Right lung (tissue), 5 donors: ENCODE results near the gene NEO1. TPM values are rescaled to one million over a fixed set of nuclear protein-coding genes. Genes with fewer than 3 reads are reported as not detected.
"Not testable (repeated sequence)": the region's sequence is repeated elsewhere in the genome, so short reads cannot be mapped to it uniquely, and the experiment has no call there.

ENCODE experiments used
- DNase-seq, 2 donors: peaks; one replicate each; pipeline ENCODE4 v3.0.0-alpha.2; 2013
- polyA plus RNA-seq, 5 donors: library from polyadenylated mRNA; unstranded; fragments of 120-200 nt; gene quantifications; one replicate each; pipeline versions ENCODE4 v1.2.1 to v1.2.3, GENCODE V29; 2013; ENCODE audit warnings: inconsistent platforms in 1 of 5, low replicate concordance in 1 of 5; ENCODE audit not compliant: insufficient read length in 5 of 5, insufficient read depth in 1 of 5

Gene NEO1
- polyA plus RNA-seq, 5 donors = 88.3 to 114 (median 111) TPM

DNA sequence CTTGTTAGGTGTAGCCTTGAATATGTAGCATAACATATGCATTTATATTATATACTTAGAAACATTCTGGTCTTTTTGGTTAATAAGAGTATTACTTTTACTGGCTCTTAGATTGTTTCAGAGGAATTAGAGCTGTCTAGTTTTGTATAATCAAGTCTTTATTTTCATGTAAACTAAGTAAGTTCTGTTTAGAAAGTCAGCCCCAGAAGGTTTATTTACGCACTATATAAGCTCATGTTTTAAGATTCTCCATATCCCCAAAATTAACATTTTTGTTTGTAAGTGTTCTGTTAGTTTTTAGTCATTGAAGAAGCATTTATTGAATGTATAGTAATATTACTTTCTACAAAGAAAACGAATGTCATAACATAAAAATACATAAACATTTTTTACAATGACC, 158.4 kb downstream of the NEO1 start:
- DNase-seq = no peak

DNA sequence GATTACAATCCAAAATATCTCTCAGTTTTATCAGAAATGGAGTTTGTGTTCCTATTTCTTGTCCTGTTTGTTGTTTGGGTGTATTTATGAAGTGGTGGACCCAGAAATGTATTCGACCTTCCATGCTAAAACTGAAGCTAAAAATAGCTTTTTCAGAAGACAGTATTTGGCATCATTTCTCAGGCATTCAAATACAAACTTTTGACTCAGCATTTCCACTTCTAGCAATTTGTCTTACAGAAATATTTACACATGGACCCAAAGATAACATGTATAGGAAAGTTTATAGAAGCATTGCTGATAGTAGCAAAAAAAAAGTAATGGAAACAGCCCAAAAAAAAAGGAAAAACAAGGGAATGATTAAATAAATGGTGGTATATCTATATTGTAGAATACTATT, 160.2 kb downstream of the NEO1 start:
- no peak for DNase-seq

DNA sequence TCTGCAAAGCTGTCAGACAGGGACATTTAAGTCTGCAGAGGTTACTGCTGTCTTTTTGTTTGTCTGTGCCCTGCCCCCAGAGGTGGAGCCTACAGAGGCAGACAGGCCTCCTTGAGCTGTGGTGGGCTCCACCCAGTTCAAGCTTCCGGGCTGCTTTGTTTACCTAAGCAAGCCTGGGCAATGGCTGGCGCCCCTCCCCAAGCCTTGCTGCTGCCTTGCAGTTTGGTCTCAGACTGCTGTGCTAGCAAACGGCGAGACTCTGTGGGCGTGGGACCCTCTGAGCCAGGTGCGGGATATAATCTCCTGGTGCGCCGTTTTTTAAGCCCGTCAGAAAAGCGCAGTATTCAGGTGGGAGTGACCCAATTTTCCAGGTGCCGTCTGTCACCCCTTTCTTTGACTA, 169.2 kb downstream of the NEO1 start:
- DNase-seq = not testable (repeated sequence)

DNA sequence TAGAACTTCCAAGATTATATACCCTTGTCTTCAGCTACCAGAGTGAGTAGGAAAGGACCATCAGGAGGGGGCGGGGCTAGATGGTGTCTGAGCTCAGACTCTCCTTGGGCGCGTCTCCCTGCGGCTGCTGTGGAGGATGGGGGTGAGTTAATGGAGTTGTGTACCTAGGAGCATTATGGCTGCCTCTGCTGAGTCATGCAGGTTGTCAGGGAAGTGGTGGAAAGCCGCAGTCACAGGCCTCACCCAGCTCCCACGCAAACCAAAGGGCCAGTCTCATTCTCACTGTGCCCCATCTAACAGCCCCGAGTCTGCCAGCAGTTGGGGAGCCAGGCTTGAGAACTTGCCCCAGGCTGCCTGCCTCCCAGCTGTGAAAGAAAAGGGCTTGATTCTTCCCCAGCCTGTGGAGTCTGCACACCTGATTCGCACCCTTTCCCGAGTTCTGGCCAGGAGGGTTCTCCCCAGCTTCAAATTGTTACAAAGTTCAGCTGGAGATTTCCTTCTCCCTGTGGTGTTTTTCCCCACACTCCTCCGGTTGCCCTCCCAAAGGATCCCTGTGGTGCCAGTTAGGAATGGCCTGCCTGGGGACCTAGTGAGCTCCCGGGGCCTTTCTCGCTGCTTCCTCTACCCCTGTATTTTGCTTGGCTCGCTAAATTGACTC, 173.2 kb downstream of the NEO1 start:
- DNase-seq = no peak

DNA sequence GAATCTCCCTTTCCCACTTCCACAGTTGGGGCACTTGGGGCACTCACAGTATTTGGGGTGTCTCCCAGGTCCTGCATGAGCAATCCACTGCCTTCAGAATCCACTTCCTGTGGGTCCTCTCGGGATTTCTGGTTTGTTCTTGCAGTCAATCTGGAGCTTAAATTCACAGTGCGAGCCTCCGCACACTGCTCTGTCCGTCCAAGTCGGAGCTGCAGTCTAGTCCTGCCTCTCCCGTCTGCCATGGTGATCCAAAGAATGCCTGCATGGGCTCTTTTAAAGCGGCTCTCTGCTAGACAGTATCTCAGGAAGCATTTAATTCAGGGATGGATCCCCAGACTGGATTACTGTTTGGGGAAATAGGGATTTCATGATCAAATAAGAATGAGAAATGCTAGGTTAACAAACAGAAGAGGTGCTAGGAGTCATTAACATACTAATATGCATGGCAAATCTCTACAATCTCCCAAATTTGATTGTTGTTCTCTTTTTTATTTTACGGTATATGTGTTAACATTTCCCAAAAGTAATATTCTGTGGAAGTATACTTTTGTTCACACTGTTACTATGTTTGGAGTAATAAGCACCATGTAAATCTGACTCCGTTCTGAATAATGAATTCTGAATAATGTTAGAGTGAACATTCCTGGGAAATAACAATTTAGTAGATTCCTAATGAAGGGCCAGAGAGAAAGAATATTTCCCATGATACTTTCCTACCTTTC, 174.0 kb downstream of the NEO1 start:
- DNase-seq = no peak

DNA sequence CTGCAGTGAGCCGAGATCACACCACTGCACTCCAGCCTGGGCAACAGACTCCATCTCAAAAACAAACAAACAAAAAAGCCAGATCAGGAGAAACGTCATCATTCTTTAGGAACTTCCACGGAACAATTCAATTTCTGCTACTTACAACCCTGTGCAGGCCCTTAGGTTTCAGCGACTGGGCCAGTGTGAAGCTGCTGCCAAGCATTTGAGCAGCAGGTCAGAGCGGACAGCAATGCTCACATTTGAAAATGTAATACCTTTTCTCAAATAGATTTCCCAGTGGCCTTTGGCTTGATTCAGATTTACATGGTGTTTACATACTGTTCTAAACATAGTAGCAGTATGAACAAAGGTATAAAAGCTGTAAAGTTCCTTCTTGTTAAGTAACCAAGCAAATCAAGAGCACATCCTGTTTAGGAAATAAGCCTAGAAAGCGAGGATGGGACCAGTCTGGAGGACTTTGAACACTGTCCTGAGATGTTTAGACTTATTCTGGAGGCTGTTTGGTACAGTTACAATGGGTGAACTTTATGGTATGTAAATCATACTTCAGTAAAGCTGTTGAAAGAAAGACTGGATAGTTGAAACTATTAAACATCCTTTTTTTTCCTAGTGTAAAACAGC, 175.3 kb downstream of the NEO1 start:
- DNase-seq = no peak

DNA sequence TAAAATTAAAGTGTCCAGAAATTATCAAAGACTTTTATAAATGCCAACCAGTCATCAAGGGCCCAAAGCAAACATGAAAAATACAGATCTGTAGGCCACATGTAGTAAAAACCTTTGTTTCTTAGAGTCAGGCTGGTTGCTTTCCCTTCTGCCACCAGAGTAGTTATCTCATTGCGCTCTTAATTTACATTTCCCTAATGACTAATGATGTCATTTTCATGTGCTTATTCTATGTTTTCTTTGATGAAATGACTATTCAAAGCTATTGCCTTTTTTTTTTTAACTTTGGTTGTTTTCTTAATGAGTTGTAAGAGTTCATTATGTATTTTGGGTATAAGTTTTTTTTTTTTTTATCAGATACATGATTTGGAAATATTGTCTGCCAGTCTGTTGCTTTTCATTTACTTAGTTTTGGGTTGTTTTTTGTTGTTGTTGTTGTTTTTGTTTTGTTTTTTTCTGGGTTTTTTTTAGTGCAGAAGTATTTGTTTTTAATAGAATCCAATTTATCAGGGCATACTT, 175.9 kb downstream of the NEO1 start:
- DNase-seq = no peak

DNA sequence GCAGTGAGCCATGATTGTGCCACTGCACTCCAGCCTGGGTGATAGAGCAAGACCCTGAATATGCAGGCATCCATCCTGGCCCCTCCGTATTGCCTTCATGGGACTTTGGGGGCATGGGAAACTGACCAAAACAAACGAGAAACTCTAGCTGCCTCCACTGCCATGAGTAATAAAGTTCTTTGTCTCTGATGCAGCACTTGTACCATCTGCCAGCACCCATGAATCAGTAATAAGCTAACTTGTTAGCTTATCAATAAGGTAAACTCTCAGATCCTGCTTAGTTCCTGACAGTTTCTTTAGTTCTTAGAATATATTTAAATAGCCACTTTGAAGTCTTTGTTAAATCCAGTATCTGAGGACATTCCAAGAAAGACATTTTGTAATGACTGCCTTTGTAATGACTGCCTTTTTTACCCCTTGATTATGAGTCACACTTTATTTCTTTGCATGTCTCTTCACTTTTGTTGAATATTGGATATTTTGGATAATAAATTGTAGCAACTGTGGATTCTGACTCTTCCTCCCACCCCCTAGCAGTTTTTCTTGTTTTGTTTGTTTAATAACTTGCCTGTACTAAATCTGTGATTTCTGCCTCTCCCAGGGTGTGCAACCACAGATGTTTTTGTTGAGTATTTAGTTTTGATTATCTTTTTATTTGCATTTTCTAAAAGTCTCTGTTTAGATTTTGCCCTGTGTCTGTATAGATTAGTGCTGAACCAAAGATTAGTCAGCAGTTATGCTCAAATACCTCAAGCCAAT, 179.6 kb downstream of the NEO1 start:
- DNase-seq = no peak

DNA sequence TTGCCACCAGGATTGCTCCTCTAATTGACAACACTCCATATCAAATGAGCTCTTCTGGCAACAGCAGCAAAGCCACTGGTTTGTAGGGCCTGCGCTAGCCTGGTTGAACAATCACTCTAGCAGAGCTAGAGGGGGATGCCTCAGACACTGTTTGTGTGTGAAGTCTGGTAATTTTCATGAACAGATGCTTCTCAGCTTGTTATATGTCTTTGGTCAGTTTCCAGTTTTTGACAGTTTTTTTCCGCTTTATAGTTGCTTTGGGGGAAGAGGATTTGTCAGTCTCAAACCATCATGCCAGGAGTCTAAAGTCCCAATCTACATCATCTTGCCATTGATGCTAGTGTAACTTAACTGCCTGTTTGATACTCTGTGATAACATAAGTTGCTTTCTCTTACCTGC, 180.5 kb downstream of the NEO1 start:
- no peak for DNase-seq

DNA sequence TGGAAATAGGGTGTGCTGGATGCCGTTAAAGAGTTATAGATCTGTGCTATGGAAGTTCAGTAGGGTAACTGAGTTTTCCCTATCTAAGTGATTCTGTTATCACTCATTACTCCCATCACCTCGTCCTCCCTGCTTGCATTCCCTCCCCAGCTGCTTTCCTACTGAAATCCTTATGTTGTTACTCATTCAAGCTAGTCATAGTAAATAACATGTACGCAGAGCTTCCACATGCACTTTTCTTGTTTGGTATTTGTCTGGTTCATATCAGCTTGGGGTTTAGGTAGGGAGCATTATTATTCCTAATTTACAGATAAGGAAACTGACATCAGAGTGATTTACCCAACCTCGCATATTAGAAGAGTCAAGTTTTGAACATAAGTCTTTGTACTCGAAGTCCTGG, 181.4 kb downstream of the NEO1 start:
- DNase-seq = no peak

DNA sequence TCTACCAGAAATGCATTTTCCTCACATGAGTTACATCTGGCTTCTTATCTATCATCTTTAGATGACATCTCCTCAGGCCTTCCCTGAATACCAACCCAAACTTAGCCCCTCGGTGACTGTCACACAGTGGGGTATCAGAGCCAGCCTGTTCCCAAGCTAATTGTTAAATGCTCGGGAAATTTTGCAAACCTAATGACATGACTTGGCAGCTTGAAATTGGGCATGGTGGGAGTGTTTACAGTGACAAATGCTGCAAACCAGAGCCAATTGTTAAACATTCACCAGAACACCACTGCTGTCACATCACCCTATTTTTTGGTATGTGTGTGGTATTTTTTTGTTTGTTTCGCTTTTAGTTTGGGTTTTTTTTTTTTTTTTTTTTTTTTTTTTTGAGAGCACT, 185.6 kb downstream of the NEO1 start:
- no peak for DNase-seq

DNA sequence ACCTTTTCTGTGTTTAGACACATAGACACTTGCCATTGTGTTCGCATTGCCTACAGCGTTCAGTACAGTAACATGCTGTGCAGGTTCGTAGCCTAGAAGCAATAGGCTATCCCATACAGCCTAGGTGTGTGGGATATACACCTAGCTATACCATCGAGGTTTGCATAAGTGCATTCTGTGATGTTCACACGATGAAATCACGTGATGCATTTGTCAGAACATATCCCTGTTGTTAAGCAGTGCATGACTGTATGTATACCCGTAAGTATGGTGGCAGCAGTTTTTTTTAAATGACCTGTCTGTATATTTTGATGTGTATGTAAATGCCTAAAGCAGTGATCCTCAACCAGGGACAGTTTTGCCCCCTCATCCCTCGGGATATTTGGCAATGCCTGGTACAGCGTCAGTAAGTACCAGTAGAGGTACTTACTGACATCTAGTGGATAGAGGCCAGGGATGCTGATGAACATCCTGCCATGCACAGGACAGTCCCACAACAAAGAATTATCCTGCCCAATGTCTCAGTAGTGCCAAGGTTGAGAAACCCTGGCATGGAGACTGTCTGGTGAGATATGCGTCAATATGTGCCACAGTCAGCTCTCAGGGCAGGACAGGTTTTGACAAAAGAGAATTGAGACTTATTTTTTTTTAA, 187.4 kb downstream of the NEO1 start:
- no peak for DNase-seq

DNA sequence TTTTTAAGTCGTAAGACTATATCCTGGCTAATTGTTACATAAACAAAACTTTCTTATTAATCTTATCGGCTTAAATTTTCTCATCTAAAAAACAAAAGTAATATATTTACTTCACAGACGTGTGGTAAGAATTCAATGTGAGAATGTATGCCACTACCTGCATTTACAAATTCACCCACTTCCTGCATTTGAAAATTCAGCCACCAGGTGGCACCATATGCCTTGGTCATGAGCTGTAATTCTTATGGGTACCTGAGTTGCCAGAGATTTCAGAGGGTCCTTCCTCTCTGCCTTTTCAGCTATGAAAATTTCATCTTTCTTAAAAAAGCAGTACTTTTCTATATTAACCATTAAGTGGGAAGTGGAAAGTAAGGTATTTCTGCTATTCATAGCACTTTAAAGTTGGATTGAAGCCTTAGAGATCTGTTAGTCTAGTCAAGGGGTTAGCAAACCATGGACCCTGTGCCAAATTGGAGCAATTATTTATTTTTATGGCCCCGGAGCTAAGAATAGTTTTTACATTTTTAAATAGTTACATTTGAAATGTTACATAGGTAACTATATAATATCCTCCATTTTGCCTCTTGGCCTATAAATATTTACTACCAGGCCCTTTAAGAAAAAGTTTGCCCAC, 188.7 kb downstream of the NEO1 start:
- DNase-seq = peak; percentile 23 to 55

DNA sequence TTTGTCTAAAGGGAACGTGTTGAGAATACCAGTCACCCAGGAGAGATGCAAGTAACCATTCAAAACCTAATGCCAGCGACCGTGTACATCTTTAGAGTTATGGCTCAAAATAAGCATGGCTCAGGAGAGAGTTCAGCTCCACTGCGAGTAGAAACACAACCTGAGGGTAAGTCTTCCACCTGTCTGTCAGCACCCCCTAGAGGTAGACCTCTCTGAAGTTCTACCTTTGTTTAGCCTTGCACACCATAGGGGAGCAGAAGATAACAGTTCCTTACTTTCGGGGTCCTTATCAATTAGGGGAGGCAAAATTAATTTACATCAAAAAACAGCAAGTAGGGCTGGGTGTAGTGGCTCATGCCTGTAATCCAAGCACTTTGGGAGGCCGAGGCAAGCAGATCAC, 192.1 kb downstream of the NEO1 start:
- no peak for DNase-seq

DNA sequence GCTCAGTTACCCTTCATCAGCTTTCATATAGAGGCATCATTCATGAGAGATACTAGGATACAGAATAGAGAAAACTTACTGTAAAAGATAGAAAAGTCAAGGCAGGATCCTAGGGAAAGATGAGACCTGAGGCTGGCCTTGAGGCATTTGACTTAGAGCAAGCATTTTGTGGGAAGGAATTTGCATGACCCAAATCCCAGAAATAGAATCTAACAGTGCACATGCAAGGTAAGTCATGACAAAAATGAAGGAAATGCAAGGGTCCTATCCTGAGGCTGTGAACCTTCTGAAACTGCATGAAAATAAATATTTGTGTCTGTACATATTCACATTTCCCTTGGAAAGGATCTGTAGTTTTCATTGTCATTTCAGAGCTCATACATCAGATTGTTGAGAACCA, 194.2 kb downstream of the NEO1 start:
- no peak for DNase-seq

DNA sequence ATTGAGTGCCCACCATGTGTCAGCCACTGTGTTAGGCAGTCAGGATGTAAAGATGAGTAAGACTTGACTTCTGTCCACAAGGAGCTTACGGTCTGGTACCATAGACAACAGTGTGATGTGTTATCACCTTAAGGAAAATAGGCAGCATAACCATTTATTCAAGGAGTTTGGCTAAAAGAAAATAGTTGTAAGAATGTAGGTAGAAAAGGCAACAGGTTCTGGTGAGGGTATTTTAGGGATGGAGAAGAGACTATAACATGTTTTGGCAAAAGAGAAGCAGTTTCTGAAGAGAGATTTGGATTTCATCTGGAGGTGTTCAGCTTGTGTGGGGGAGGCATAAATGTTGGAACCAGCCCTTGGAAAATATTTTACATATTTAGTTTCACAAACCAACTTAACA, 194.6 kb downstream of the NEO1 start:
- DNase-seq = no peak

DNA sequence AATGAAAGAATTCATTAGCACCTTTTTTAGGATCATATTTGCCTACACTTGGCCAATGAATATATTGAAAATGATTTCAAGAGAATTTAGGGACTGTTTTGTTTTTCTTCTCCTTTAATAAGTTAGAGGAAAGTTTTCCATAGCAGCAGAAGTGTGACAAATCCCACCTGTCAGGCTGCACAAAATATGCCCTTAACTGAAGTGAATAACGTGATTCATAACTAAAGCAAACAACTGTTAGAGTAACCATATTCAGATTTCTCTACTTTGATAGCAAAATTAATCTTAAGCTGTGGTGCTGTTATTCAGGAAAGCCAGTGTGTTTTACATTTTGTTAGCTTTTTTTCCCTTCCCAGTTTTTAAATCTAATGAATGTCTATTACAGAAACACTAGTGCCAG, 195.1 kb downstream of the NEO1 start:
- DNase-seq = no peak

DNA sequence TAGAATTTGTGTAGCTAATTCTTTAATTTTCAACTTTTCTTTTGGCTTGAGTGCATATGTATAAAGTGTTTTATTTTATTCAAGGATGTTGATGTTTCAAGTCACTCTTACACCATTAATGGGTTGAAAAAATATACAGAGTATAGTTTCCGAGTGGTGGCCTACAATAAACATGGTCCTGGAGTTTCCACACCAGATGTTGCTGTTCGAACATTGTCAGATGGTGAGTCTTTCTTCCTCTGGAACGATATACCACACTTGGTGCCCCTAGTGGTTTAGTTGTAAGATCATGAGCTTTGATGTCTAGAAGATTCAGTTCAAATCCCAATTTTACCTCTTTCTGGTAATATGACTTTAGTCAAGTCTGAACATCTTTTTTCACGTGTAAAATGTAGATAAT, 197.2 kb downstream of the NEO1 start:
- DNase-seq = no peak

DNA sequence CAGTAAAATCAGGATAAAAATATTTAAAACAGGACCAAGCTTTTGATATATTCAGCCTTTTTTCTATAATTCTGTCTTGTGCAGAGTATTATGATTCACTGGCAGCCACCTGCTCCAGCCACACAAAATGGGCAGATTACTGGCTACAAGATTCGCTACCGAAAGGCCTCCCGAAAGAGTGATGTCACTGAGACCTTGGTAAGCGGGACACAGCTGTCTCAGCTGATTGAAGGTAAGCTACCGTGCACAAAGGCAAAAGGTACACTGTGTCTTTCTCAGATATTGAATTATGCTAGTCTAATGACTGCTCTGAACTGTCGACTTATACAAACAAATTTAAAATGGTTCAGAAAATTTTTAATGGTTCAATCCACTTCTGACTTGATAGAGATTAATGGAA, 202.3 kb downstream of the NEO1 start:
- DNase-seq = no peak

DNA sequence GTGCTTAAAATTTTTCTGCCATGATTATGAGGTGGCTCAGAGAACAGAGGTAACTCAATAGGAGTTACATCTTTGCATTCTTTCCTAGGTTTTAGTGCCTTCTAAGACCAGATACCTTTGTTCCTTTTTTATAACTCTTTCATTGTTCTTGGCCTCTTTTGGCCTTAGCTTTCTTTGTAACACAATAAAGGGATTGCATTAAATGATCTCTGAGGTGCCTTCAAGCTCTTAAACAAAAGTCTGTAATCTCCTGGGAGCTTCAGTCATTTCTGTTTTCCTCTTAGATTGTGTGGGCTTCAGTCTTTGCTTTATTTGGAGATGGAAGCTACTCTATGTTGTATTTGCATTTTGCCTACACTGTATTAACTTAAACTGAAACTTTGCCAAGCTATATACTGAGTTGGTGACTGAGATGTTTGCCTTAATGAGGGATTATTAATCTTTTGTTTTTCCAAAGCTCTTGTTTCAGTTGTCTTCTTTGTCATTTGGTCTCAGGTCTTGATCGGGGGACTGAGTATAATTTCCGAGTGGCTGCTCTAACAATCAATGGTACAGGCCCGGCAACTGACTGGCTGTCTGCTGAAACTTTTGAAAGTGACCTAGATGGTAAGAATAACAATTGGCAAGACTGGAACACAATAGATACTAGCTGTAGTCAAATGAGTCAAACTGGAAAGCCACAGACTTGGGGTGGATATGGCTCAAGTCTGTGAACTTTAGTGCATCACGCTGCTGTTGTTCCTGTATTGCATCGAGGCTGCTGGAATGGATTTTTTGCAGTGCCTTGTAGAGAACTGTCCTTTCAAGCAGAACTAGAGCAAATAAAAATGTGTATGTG, 206.2 kb downstream of the NEO1 start:
- DNase-seq = no peak
